Esophagus muscularis mucosa (tissue), 4 donors: ENCODE measurements around the gene LMOD3. TPM values are rescaled to one million over a fixed set of nuclear protein-coding genes. Genes with fewer than 3 reads are reported as not detected.

Experiments used
- DNase-seq: peaks from one replicate; pipeline ENCODE4 v3.0.0-alpha.2; 2017; ENCODE audit errors: extremely low spot score
- H3K27ac ChIP-seq, 4 donors: fragments of 200-600 bp; sonication (generic); replicated peaks in 1 of 4; 1 replicate in 3 of 4; 2 replicates in 1 of 4; pipeline ENCODE4 v1.5.1; 2016 to 2019; ENCODE audit warnings: mild to moderate bottlenecking in 1 of 4
- H3K27me3 ChIP-seq, 4 donors: fragments of 200-600 bp; sonication (generic); one replicate each; pipeline versions ENCODE4 v1.5.1 to v1.6.0; 2016 to 2019
- H3K36me3 ChIP-seq, 4 donors: fragments of 200-600 bp; sonication (generic); one replicate each; pipeline ENCODE4 v1.5.1; 2016 to 2019
- H3K4me1 ChIP-seq, 4 donors: fragments of 200-600 bp; sonication (generic); one replicate each; pipeline ENCODE4 v1.5.1; 2016 to 2019
- H3K4me3 ChIP-seq, 4 donors: fragments of 200-600 bp; sonication (generic); 1 replicate in 2 of 4; 2 replicates in 2 of 4; pipeline ENCODE4 v1.5.1; 2016 to 2019; ENCODE audit warnings: mild to moderate bottlenecking in 4 of 4, moderate library complexity in 1 of 4
- H3K9me3 ChIP-seq, 4 donors: fragments of 200-600 bp; sonication (generic); 1 replicate in 3 of 4; 2 replicates in 1 of 4; pipeline ENCODE4 v1.5.1; 2016 to 2019
- EP300 ChIP-seq: sonication (generic); formaldehyde crosslinking; IDR thresholded peaks from one replicate; pipeline ENCODE4 v1.6.1; 2017; ENCODE audit warnings: antibody characterized with exemption
- POLR2A ChIP-seq: fragments of 450-650 bp; IDR thresholded peaks from one replicate; pipeline ENCODE4 v1.6.1; 2017; ENCODE audit warnings: antibody characterized with exemption, moderate library complexity, mild to moderate bottlenecking, low read depth
- POLR2AphosphoS5 ChIP-seq, 2 donors: sonication (generic); formaldehyde crosslinking; IDR thresholded peaks; one replicate each; pipeline ENCODE4 v1.6.1; 2017; ENCODE audit warnings: antibody characterized with exemption in 2 of 2
- WGBS: methylation state at CpG from one replicate; pipeline ENCODE4 v1.1.5; 2018; 5-methylcytosine and 5-hydroxymethylcytosine counted together
- intact Hi-C: fragments of 100-400 bp; cut with DNase I; formaldehyde crosslinking; loops from one replicate; pipeline ENCODE4 v1.15.1; 2023
- total RNA-seq, 4 donors: library from RNA; depleted of rRNA; stranded (reverse); fragments of >200 nt; gene quantifications; one replicate each; pipeline versions ENCODE4 v1.1.0 to v1.2.1, GENCODE V29; 2016
- TF ChIP-seq, protein P1 (sequence below), 3 experiments: fragments of 200-600 bp in 2 of 3; fragments of 450-650 bp in 1 of 3; sonication (generic) in 2 of 3; IDR thresholded peaks; one replicate each; pipeline ENCODE4 v1.5.1; 2017 to 2019; ENCODE audit warnings: antibody characterized with exemption in 3 of 3, mild to moderate bottlenecking in 2 of 3, moderate library complexity in 1 of 3

The LMOD3 gene
- total RNA-seq, 4 donors from 2014 or later: 0.50 to 2.9 (median 1.3) TPM

DNA sequence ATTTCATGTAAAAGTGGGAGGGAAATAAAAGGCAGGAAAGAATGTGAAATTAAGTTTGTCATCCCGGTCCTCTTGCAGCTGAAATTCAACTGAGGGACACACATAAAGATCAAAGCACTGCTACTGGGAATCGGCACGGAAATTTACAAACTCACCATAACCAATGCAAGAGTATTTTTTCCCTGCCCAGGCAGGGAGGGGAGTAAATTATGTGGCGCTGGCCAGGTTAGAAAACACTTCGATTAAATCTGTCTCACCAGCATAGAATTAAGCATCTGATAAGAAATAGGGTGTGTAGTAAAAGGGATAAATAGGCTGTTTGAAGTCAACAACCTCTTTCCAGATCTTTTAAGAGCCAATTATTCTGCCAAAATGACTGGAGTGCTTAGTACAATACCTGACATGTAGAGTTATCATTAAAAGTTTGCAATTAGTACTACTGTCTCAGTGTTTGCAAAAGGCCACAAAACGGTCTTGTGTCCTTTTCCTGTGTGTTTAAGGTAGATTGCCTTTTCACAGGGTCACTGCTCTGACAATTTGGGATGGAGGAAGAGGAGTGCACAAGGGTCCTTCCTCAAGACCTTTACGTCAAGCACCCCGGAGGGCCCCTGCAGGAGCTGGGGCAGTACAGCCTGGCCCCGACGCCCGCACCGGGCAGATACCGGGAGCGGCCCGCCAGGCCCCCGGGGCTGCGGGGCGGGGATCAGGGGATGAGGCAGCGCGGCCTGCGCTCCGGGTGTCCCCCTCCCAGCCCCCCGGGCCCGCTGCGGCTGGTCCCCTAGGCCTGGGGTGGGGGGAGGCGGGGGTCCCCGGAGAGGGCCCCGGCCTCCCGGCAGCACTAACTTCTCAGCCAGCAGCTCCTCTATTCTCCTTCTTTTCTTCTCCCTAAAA is 42.9 kb downstream of the LMOD3 start:
- Histone ChIP-seq H3K4me1 (peaks cover 50 to 66% (median 54%) of the 10 kb centered on the region in 4 donors), H3K9me3 (no peaks in the 10 kb centered on the region), H3K4me3 (peak overlapping the region; percentile 80 to 97 (median 82)), H3K36me3 (peaks cover 0 to 10% (median 3%) of the 10 kb centered on the region in 4 donors), H3K27ac (peak overlapping the region; percentile 79 to 90 (median 85)), H3K27me3 (no peaks in the 10 kb centered on the region)
- 8% methylated on average over 12 of the region's 29 CpGs for WGBS
- intact Hi-C loops: no loop called here
- TF ChIP-seq POLR2AphosphoS5 (IDR thresholded peaks at IDR 0.05) (no peak), EP300 (no peak), POLR2A (no peak)
- TF ChIP-seq, protein P1, sequence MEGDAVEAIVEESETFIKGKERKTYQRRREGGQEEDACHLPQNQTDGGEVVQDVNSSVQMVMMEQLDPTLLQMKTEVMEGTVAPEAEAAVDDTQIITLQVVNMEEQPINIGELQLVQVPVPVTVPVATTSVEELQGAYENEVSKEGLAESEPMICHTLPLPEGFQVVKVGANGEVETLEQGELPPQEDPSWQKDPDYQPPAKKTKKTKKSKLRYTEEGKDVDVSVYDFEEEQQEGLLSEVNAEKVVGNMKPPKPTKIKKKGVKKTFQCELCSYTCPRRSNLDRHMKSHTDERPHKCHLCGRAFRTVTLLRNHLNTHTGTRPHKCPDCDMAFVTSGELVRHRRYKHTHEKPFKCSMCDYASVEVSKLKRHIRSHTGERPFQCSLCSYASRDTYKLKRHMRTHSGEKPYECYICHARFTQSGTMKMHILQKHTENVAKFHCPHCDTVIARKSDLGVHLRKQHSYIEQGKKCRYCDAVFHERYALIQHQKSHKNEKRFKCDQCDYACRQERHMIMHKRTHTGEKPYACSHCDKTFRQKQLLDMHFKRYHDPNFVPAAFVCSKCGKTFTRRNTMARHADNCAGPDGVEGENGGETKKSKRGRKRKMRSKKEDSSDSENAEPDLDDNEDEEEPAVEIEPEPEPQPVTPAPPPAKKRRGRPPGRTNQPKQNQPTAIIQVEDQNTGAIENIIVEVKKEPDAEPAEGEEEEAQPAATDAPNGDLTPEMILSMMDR (IDR thresholded peaks at IDR 0.05): no peak
- no peak for DNase-seq

DNA sequence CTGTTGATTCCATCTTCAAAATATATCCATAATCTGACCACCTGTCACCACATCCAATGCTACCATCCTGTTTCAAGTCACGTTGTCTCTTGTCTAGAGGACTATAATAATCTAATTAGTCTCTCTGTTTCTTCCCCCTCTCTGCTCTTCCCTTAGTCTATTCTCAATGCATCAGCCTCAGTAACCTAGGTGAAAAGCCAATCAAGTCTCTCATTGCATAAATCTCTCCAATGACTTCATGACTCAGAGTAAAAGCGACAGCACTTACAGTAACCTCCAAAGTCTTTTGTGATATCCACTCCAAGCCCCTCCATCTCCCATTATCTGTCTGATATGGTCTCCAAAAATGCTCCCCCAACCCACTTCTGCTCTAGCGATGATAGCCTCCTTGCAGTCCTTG is 49.5 kb downstream of the LMOD3 start:
- peaks cover 4 to 14% (median 4%) of the 10 kb centered on the region in 4 donors for H3K4me1 ChIP-seq
- DNase-seq: no peak
- WGBS: 95% methylated on average over 3 of the region's 3 CpGs

DNA sequence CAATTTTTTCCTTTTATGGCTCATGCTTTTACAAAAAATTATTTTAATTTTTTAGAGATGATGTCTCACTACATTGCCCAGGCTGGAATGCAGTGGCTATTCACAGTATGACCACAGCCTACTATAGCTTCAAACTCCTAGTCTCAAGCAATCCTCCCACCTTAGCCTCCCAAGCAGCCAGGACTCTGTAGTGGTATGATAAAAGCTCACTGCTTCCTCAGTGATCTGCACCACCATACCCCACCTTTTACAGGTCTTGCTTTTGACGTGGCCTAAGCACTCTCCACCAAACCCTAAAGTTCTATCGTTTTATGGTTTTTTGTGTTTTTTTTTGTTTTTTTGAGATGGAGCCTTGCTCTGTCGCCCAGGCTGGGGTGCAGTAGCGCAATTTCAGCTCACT is 56.3 kb downstream of the LMOD3 start:
- H3K4me1 ChIP-seq: no peaks in the 10 kb centered on the region
- no peak overlapping the region for H3K4me3 ChIP-seq
- WGBS: 70% methylated on average over 4 of the region's 4 CpGs
- no peak for DNase-seq
- H3K9me3 ChIP-seq: no peaks in the 10 kb centered on the region
- H3K27me3 ChIP-seq: no peaks in the 10 kb centered on the region
- intact Hi-C loops: no loop called here
- TF ChIP-seq EP300: no peak
- no peak overlapping the region for H3K27ac ChIP-seq
- peaks cover 11 to 60% (median 38%) of the 10 kb centered on the region in 4 donors for H3K36me3 ChIP-seq

More for the DNA sequence above, 49.5 kb downstream of the LMOD3 start:
- Histone ChIP-seq H3K27me3 (no peaks in the 10 kb centered on the region), H3K9me3 (no peaks in the 10 kb centered on the region), H3K27ac (no peak overlapping the region), H3K4me3 (no peak overlapping the region), H3K36me3 (peaks cover 0 to 44% (median 25%) of the 10 kb centered on the region in 4 donors)
- intact Hi-C loops: no loop called here
- TF ChIP-seq, protein P1 (IDR thresholded peaks at IDR 0.05): no peak
- no peak for TF ChIP-seq POLR2A
- TF ChIP-seq EP300: no peak
- no peak for TF ChIP-seq POLR2AphosphoS5 (IDR thresholded peaks at IDR 0.05)

DNA sequence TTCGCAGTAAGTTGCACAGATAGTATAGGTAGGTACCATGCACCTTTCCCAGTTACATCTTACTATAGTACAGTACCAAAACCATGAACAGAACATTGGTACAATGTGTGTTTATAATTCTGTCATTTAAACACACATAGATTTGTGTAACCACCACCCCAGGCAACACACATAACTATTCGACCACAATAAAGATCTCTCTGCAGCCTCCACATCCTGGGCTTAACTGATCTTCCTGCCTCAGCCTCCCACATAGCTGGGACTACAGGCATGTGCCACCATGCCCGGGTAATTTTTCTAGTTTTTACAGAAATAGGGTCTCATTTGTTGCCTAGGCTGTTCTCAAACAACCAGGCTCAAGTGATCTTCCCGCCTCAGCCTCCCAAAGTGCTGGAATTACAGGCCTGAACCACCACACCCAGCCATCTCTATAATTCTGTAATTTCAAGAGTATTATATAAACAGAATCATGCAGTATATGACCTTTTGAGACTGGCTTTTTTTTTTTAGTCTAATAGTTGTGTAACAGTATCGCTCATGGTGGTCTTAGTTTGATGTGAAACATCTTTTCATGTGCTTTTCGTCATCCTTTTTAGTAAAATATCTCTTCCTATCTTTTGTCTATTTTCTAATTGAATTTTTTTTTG is 57.0 kb downstream of the LMOD3 start:
- H3K9me3 ChIP-seq: no peaks in the 10 kb centered on the region
- H3K4me3 ChIP-seq: no peak overlapping the region
- H3K36me3 ChIP-seq: peaks cover 18 to 61% (median 41%) of the 10 kb centered on the region in 4 donors
- WGBS: 93% methylated on average over 6 of the region's 6 CpGs
- no peak overlapping the region for H3K27ac ChIP-seq
- H3K4me1 ChIP-seq: no peaks in the 10 kb centered on the region
- no peak for DNase-seq
- intact Hi-C loops: no loop called here
- TF ChIP-seq, protein P1 (IDR thresholded peaks at IDR 0.05): no peak
- TF ChIP-seq POLR2AphosphoS5 (IDR thresholded peaks at IDR 0.05) (no peak), EP300 (no peak), POLR2A (no peak)
- no peaks in the 10 kb centered on the region for H3K27me3 ChIP-seq

DNA sequence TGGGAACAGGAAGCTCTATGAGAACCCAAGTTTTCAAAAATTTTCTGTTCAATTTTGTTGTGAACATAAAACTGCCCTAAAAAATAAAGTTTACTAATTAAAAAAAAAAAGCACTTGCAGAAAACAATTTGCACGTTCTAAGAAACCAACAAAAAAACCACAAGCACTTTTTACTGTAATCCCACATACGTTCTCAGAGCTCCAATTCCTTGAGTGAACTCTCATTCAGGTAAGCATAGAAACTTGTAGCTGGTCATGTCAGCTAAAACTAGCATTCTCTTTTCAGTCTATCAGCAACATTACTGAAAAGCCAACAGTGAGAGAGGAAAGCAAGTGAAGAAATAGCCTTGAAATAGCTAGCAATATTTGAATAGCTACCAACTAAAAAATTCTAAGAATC is 58.8 kb downstream of the LMOD3 start:
- no peaks in the 10 kb centered on the region for H3K9me3 ChIP-seq
- peaks cover 19 to 67% (median 49%) of the 10 kb centered on the region in 4 donors for H3K36me3 ChIP-seq
- no peaks in the 10 kb centered on the region for H3K27me3 ChIP-seq
- no peaks in the 10 kb centered on the region for H3K4me1 ChIP-seq
- 83% methylated on average over 2 of the region's 2 CpGs for WGBS
- no peak for DNase-seq
- no peak overlapping the region for H3K27ac ChIP-seq
- H3K4me3 ChIP-seq: no peak overlapping the region
- intact Hi-C loops: no loop called here
- no peak for TF ChIP-seq POLR2A
- TF ChIP-seq, protein P1 (IDR thresholded peaks at IDR 0.05): no peak
- no peak for TF ChIP-seq POLR2AphosphoS5 (IDR thresholded peaks at IDR 0.05)
- TF ChIP-seq EP300: no peak
